Left lung (tissue), 10 donors: Measurements from ENCODE around the gene RPS21. TPM values are rescaled to one million over a fixed set of nuclear protein-coding genes. Genes with fewer than 3 reads are reported as not detected.

ENCODE experiments used
- ATAC-seq: fragments of 200-7000 bp; cut with Tn5 transposase; one replicate; pipeline ENCODE4 v1.9.1; 2020; ENCODE audit warnings: moderate library complexity
- DNase-seq, 4 donors: peaks; one replicate each; pipeline ENCODE4 v3.0.0-alpha.2; 2013 to 2020
- H3K27ac ChIP-seq, 2 donors: fragments of 200-600 bp; sonication (generic) in 1 of 2; one replicate each; pipeline versions ENCODE4 v1.5.0 to v1.8.0; 2020 to 2021
- H3K27me3 ChIP-seq, 2 donors: fragments of 200-600 bp; sonication (generic) in 1 of 2; one replicate each; pipeline versions ENCODE4 v1.5.0 to v1.8.0; 2020 to 2021
- H3K36me3 ChIP-seq, 2 donors: fragments of 200-600 bp; sonication (generic) in 1 of 2; one replicate each; pipeline versions ENCODE4 v1.5.0 to v1.8.0; 2020 to 2021
- H3K4me1 ChIP-seq, 2 donors: fragments of 200-600 bp; one replicate each; pipeline ENCODE4 v1.8.0; 2021
- H3K4me3 ChIP-seq, 2 donors: fragments of 200-600 bp; sonication (generic) in 1 of 2; one replicate each; pipeline versions ENCODE4 v1.5.0 to v1.8.0; 2020 to 2021; ENCODE audit warnings: mild to moderate bottlenecking in 1 of 2
- H3K9me3 ChIP-seq, 2 donors: fragments of 200-600 bp; sonication (generic) in 1 of 2; one replicate each; pipeline versions ENCODE4 v1.5.0 to v1.8.0; 2020 to 2021
- intact Hi-C, 2 donors: fragments of 100-400 bp; cut with DNase I; formaldehyde crosslinking; loops; one replicate each; pipeline versions ENCODE4 v1.11.2 to v1.14.2; 2022
- polyA plus RNA-seq, 6 donors: library from polyadenylated mRNA; unstranded; fragments of 120-200 nt; gene quantifications; one replicate each; pipeline ENCODE4 v1.2.1, GENCODE V29; 2013; ENCODE audit not compliant: insufficient read length in 6 of 6
- total RNA-seq, 2 donors: library from RNA; stranded (reverse); fragmentation: NEBNext Ultra II Directional; extraction: Animal tissue kit (Norgen Biotek cat#: 25700); gene quantifications; one replicate each; pipeline ENCODE4 v1.2.1, GENCODE V29; 2021
- TF ChIP-seq, protein P1 (sequence below), 2 donors: fragments of 200-600 bp; sonication (generic) in 1 of 2; IDR thresholded peaks; one replicate each; pipeline versions ENCODE4 v1.5.0 to v1.8.0; 2021; ENCODE audit warnings: antibody characterized with exemption in 2 of 2
- donor health status: DM: no; HTN: yes; CAD: no.
- donor health status: DM: no; HTN: no; CAD: no.

The RPS21 gene
- total and polyA plus RNA-seq, 8 donors, result 928 to 1,176 (median 1,013) TPM

DNA sequence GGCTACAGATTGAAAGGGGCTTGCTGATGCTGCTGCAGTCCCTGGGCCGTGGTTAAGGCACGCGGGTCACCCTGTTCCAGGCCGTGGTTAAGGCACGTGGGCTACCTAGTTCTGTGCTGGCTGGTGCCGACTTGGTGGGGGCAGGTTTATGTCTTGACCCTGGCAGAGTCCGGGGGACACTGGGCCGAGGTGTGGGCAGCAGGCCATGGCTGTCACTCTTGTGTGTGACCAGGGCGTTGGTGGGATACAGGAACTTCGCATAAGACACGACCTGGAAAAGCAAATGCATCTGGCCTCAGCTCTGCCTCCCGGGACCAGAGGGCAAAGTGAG, 6.4 kb downstream of the RPS21 start:
- H3K9me3 ChIP-seq, result no peaks in the 10 kb centered on the region
- peaks cover 0 to 77% of the 10 kb centered on the region in 2 donors for H3K36me3 ChIP-seq
- DNase-seq (no peak), ATAC-seq (no peak)
- no peaks in the 10 kb centered on the region for H3K27me3 ChIP-seq
- H3K27ac ChIP-seq, result no peak overlapping the region
- peaks cover 1 to 7% of the 10 kb centered on the region in 2 donors for H3K4me1 ChIP-seq
- intact Hi-C loops, result no loop called here
- TF ChIP-seq, protein P1, sequence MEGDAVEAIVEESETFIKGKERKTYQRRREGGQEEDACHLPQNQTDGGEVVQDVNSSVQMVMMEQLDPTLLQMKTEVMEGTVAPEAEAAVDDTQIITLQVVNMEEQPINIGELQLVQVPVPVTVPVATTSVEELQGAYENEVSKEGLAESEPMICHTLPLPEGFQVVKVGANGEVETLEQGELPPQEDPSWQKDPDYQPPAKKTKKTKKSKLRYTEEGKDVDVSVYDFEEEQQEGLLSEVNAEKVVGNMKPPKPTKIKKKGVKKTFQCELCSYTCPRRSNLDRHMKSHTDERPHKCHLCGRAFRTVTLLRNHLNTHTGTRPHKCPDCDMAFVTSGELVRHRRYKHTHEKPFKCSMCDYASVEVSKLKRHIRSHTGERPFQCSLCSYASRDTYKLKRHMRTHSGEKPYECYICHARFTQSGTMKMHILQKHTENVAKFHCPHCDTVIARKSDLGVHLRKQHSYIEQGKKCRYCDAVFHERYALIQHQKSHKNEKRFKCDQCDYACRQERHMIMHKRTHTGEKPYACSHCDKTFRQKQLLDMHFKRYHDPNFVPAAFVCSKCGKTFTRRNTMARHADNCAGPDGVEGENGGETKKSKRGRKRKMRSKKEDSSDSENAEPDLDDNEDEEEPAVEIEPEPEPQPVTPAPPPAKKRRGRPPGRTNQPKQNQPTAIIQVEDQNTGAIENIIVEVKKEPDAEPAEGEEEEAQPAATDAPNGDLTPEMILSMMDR (IDR thresholded peaks at IDR 0.05), result no peak
- H3K4me3 ChIP-seq, result no peak overlapping the region

DNA sequence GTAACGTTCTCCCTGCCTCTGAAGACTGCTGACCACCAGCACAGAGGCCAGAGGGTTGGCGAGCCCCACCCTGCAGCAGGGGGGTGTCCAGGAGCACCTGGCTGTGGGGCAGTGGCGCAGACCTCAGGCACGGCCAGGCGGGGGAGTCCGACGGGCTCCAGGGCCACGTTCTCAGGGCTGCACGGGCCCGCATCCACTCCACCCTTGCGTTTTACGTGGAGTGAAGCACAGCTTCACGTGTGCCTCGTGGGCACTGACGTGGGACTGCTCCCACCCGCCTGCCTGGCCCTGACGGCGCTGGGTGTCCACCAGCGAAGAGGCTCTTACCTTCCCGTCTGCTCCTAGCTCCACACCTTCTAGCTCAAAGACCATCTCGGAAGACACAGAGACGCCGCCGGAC, 6.9 kb downstream of the RPS21 start:
- intact Hi-C loops, result no loop called here
- peaks cover 0 to 2% of the 10 kb centered on the region in 2 donors for H3K4me1 ChIP-seq
- DNase-seq (no peak), ATAC-seq (no peak)
- no peaks in the 10 kb centered on the region for H3K9me3 ChIP-seq
- H3K27me3 ChIP-seq, result no peaks in the 10 kb centered on the region
- H3K27ac ChIP-seq, result no peak overlapping the region
- TF ChIP-seq, protein P1 (IDR thresholded peaks at IDR 0.05), result no peak
- H3K4me3 ChIP-seq, result no peak overlapping the region
- peaks cover 0 to 72% of the 10 kb centered on the region in 2 donors for H3K36me3 ChIP-seq

DNA sequence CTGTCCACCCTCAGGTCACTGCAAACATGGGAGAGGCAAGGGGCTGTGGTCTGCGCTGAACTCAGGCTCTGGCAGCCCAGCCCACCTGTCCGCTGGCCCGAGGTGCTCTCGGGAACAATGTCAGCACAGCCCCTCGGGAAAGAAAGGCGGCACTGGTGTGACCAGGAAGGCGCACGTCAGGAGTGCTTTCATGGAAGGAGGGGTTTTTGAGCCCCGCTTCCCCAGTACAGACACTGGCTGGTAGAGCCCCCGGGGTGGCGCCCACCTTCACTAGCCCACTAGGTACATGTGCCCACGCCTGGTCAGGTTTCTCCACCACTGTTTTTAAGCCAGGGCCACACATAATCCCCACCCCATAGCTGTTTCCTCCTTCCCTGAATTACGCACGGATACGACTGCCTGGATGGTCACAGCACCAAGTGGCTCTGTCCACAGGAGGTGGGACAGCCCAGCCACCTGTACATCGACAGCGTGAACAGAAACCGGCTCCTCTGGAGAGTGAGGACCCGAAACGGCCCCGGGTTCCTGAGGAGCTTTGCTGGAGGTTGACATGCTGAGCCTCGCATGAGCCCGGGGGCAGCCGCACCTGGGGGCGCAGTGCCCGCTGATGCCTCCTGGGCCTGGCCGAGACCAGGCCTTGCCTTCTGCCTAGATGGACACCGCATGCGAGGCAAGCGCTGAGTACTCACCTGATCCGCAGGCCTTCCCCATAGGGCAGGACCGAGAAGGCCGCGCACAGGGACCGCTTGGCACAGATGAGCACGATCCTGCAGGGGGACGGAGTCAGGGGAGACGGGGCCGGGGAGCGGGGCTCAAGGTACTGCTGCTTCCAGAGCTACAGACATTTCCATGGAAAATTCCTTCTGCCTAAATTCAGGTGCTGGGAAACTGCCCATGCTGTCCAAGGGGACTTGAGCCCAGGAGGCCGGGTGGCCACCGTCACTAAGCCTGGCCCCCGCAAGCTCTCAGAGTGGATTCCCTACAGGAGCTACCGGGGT, 7.6 kb downstream of the RPS21 start:
- TF ChIP-seq, protein P1 (IDR thresholded peaks at IDR 0.05), result no peak
- DNase-seq, result no peak
- intact Hi-C loops, result no loop called here
- Histone ChIP-seq H3K9me3 (no peaks in the 10 kb centered on the region), H3K36me3 (peaks cover 0 to 64% of the 10 kb centered on the region in 2 donors), H3K4me1 (no peaks in the 10 kb centered on the region), H3K4me3 (no peak overlapping the region), H3K27me3 (no peaks in the 10 kb centered on the region), H3K27ac (no peak overlapping the region)
- no peak for ATAC-seq

DNA sequence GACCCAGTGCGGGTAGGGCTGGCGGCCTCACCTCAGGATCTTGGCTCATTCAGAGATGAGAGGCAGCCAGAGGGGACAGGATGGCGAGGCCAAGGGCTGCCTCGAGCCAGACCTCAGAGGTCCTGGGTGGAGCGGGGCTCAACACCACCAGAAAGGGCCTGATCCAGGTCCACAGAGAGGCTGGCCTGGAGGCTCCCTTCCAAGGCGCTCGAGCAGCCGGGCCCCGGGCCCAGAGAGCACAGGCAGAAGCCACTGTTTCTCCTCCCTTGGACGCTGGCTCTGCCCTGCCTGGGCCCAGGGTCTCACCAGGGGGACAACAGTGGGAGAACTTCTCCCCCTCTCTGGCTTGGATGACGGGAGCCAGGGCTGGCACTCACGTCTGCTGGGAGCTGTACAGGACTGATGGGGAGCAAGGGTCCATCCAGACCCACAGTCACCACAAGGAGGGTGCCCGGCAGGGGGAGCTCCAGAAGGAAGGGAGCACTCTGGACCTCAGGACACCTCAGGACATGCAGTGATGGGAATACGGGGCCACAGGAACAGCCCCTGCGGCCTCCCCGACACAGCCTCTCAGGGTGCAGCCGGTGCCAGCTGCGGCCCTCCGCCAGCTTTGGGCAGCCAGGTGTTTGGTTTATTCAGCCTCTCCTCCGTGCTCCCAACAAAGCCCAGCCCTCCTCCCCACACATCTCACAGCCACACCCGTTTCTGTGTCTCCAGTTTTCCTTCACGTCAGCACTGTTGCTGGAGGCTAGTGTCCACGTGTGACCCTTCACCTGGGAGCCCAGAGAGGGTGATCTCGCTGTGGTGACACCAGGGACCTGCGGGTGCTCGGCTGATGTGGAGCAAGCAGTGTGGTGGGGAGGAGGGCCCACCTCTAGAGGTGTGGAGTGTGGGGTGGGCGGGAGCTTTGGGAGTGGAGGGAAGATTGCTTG, 8.7 kb downstream of the RPS21 start:
- intact Hi-C loops, result no loop called here
- no peaks in the 10 kb centered on the region for H3K27me3 ChIP-seq
- DNase-seq, result no peak
- ATAC-seq, result no peak
- H3K4me3 ChIP-seq, result no peak overlapping the region
- H3K4me1 ChIP-seq, result no peaks in the 10 kb centered on the region
- H3K27ac ChIP-seq, result no peak overlapping the region
- H3K9me3 ChIP-seq, result no peaks in the 10 kb centered on the region
- TF ChIP-seq, protein P1 (IDR thresholded peaks at IDR 0.05), result no peak
- H3K36me3 ChIP-seq, result peaks cover 0 to 54% of the 10 kb centered on the region in 2 donors
